ENCODE results near the gene NHERF1. TPM values are rescaled to one million over a fixed set of nuclear protein-coding genes. Genes with fewer than 3 reads are reported as not detected.

NHERF1 gene
- total RNA-seq, 2 experiments from 2014 or later: 73.2 to 116 TPM

DNA sequence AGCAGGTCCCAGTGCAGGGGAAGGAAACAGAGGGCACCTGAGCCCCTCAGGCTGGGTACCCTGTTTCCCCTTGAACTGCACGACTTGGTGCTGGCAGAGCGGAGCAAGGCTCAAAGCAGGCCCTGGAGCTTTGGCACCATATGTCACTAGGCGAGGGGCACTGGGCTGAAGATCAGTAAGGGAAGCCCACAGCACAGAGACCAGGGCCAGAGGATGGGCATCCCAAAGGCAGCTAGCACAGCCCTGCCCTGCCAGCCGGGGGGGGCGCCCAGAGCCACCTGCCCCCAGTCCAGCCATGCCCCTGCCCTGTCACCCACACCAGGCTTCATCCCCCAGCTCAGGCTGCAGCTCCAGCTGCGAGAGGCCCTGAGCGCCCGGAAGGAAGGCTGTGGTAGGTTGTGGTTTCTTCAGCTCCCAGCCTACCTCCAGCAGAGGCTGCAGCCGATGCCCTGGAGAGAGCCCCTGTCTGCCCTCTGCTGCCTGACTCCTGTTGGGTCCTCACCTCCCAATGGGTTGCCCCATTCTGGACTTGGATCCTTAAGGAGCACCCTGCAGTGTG, 10.9 kb downstream of the NHERF1 start:
- TF ChIP-seq EZH2phosphoT487 (IDR thresholded peaks at IDR 0.05; ENCODE audit: borderline replicate concordance, low read depth, low read length): no peak
- TF ChIP-seq, protein P1, sequence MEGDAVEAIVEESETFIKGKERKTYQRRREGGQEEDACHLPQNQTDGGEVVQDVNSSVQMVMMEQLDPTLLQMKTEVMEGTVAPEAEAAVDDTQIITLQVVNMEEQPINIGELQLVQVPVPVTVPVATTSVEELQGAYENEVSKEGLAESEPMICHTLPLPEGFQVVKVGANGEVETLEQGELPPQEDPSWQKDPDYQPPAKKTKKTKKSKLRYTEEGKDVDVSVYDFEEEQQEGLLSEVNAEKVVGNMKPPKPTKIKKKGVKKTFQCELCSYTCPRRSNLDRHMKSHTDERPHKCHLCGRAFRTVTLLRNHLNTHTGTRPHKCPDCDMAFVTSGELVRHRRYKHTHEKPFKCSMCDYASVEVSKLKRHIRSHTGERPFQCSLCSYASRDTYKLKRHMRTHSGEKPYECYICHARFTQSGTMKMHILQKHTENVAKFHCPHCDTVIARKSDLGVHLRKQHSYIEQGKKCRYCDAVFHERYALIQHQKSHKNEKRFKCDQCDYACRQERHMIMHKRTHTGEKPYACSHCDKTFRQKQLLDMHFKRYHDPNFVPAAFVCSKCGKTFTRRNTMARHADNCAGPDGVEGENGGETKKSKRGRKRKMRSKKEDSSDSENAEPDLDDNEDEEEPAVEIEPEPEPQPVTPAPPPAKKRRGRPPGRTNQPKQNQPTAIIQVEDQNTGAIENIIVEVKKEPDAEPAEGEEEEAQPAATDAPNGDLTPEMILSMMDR (conservative IDR thresholded peaks at IDR 0.05; ENCODE audit: low read length): peak; percentile 59
- H2AFZ ChIP-seq (ENCODE audit: low read length): no peak overlapping the region
- peaks cover 5% of the 10 kb centered on the region; the same call in 1 of the 2 replicates for H3K79me2 ChIP-seq (ENCODE audit: insufficient read depth, low read depth, low read length)
- H3K9me2 ChIP-seq (ENCODE audit: insufficient read depth, low read length): no peaks in the 10 kb centered on the region
- BruUV-seq (replicated peaks): no TSS peak
- peaks cover 19% of the 10 kb centered on the region for H3K4me1 ChIP-seq (ENCODE audit: insufficient read depth, low read length, poor library complexity, severe bottlenecking)
- H3K9me3 ChIP-seq (ENCODE audit: low read length): no peaks in the 10 kb centered on the region
- peaks cover 9% of the 10 kb centered on the region; the same call in 1 of the 2 replicates for H4K20me1 ChIP-seq (ENCODE audit: insufficient read depth, low read length)
- no peak overlapping the region for H3K27ac ChIP-seq (ENCODE audit: low read depth, low read length, poor library complexity, severe bottlenecking)
- intact Hi-C loops (cut with micrococcal nuclease; ENCODE audit: unreplicated experiment): loop anchor here (1.0 kb wide), 1 partner anchor 15 kb away; no protein-coding TSS in a partner anchor
- no peak overlapping the region for H3K4me3 ChIP-seq (ENCODE audit: low read depth, low read length, poor library complexity, severe bottlenecking)
- DNase-seq (ENCODE audit: low spot score): peak; percentile 74
- POLR2A ChIA-PET: interaction anchor here (0.6 kb wide), 2 partner anchors 303 to 471 kb away, joined by 3 read pairs; no protein-coding TSS in a partner anchor
- H3K4me2 ChIP-seq (ENCODE audit: low read length): peak overlapping the region; percentile 3; the same call in 1 of the 2 replicates
- H3K36me3 ChIP-seq (ENCODE audit: insufficient read depth, low read length): peaks cover 11% of the 10 kb centered on the region
- CTCF ChIA-PET (ENCODE audit: unreplicated experiment): interaction anchor here (0.6 to 2.2 kb wide), 4 partner anchors 10 to 116 kb away, joined by 3 to 10 read pairs (median 4); no protein-coding TSS in a partner anchor

DNA sequence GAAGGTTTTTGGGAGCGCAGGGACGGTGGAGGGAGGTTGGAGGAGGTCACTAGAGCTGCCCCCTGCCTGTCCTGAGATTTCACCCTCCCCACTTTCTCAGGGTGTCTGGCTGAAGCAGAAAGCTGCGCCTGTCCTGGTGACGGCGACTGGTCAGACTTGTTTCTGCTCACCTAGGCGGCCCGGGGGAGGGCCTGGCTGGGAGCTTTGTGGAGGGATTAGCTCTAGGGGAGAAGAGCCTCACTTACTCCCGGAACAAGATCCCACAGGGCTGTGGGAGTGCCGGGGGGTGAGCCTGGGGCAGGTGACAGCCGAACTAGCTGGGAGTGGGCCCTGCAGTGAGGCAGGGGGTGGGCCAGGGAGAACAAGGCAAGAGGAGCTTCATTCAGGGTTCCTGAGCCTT, 11.5 kb downstream of the NHERF1 start:
- H3K27ac ChIP-seq (ENCODE audit: low read depth, low read length, poor library complexity, severe bottlenecking): no peak overlapping the region
- H4K20me1 ChIP-seq (ENCODE audit: insufficient read depth, low read length): peaks cover 9% of the 10 kb centered on the region; the same call in 1 of the 2 replicates

More for the DNA sequence above, 11.5 kb downstream of the NHERF1 start:
- intact Hi-C loops (cut with micrococcal nuclease; ENCODE audit: unreplicated experiment): loop anchor here (1.0 kb wide), 1 partner anchor 16 kb away; no protein-coding TSS in a partner anchor
- Histone ChIP-seq H3K36me3 (ENCODE audit: insufficient read depth, low read length) (peaks cover 12% of the 10 kb centered on the region), H3K4me3 (ENCODE audit: low read depth, low read length, poor library complexity, severe bottlenecking) (no peak overlapping the region), H3K9me3 (ENCODE audit: low read length) (no peaks in the 10 kb centered on the region), H3K4me2 (ENCODE audit: low read length) (peak overlapping the region; percentile 3; the same call in 1 of the 2 replicates), H2AFZ (ENCODE audit: low read length) (no peak overlapping the region), H3K4me1 (ENCODE audit: insufficient read depth, low read length, poor library complexity, severe bottlenecking) (peaks cover 19% of the 10 kb centered on the region), H3K9me2 (ENCODE audit: insufficient read depth, low read length) (no peaks in the 10 kb centered on the region), H3K79me2 (ENCODE audit: insufficient read depth, low read depth, low read length) (peaks cover 5% of the 10 kb centered on the region; the same call in 1 of the 2 replicates)
- DNase-seq (ENCODE audit: low spot score): no peak
- ChIA-PET POLR2A (interaction anchor here (1.0 to 1.4 kb wide), 2 partner anchors 14 to 24 kb away, joined by 3 read pairs; no protein-coding TSS in a partner anchor), CTCF (ENCODE audit: unreplicated experiment) (interaction anchor here (0.9 to 2.2 kb wide), 3 partner anchors 11 to 103 kb away, joined by 3 to 10 read pairs (median 5); no protein-coding TSS in a partner anchor)
- no TSS peak for BruUV-seq (replicated peaks)
- TF ChIP-seq, protein P1 (conservative IDR thresholded peaks at IDR 0.05; ENCODE audit: low read length): no peak
- no peak for TF ChIP-seq EZH2phosphoT487 (IDR thresholded peaks at IDR 0.05; ENCODE audit: borderline replicate concordance, low read depth, low read length)

All from OCI-LY7 (cell line).